Right lobe of liver (tissue), 6 donors: ENCODE data around the gene RAB43. TPM values are rescaled to one million over a fixed set of nuclear protein-coding genes. Genes with fewer than 3 reads are reported as not detected.

Experiments
- ATAC-seq, 4 donors: fragments of 200-7000 bp; cut with Tn5 transposase; one replicate each; pipeline ENCODE4 v1.9.1; 2020; ENCODE audit warnings: mild to moderate bottlenecking in 4 of 4, moderate library complexity in 4 of 4
- DNase-seq, 3 donors: peaks; one replicate each; pipeline ENCODE4 v3.0.0-alpha.2; 2020
- H3K27ac ChIP-seq, 3 donors: fragments of 200-600 bp; one replicate each; pipeline ENCODE4 v1.8.0; 2022
- H3K27me3 ChIP-seq, 2 donors: fragments of 200-600 bp; one replicate each; pipeline ENCODE4 v1.8.0; 2022
- H3K36me3 ChIP-seq, 4 donors: fragments of 200-600 bp; sonication (generic) in 1 of 4; one replicate each; pipeline versions ENCODE4 v1.5.1 to v1.8.0; 2017 to 2022; ENCODE audit warnings: control low read depth in 1 of 4
- H3K4me1 ChIP-seq, 4 donors: fragments of 200-600 bp; sonication (generic) in 1 of 4; one replicate each; pipeline versions ENCODE4 v1.5.1 to v1.8.0; 2017 to 2022; ENCODE audit warnings: control low read depth in 1 of 4
- H3K4me3 ChIP-seq, 3 donors: fragments of 200-600 bp; one replicate each; pipeline ENCODE4 v1.8.0; 2022
- H3K9me3 ChIP-seq, 4 donors: fragments of 200-600 bp; sonication (generic) in 1 of 4; one replicate each; pipeline versions ENCODE4 v1.5.1 to v1.8.0; 2017 to 2022; ENCODE audit warnings: control low read depth in 1 of 4
- POLR2A ChIP-seq: fragments of 450-650 bp; IDR thresholded peaks from one replicate; pipeline ENCODE4 v1.6.1; 2017; ENCODE audit warnings: antibody characterized with exemption, mild to moderate bottlenecking
- WGBS: methylation state at CpG from one replicate; pipeline ENCODE4 v1.1.6; 2018; ENCODE audit warnings: low coverage, low lambda C conversion rate; ENCODE audit not compliant: insufficient coverage; ENCODE audit errors: missing lambda C conversion rate; 5-methylcytosine and 5-hydroxymethylcytosine counted together
- intact Hi-C, 2 donors: fragments of 100-400 bp; cut with DNase I; formaldehyde crosslinking; loops; one replicate each; pipeline versions ENCODE4 v1.11.2 to v1.14.1; 2022
- total RNA-seq, 6 experiments: library from RNA; depleted of rRNA in 2 of 6; stranded (reverse); fragments of >200 nt in 2 of 6; fragmentation: NEBNext Ultra II Directional in 3 of 6; extraction: Animal tissue kit (Norgen Biotek cat#: 25700) in 3 of 6; gene quantifications; one replicate each; pipeline versions ENCODE4 v1.1.0 to v1.2.4, GENCODE V29; 2016 to 2023
- TF ChIP-seq, protein P1 (sequence below), 4 donors: fragments of 200-600 bp in 3 of 4; fragments of 450-650 bp in 1 of 4; IDR thresholded peaks; one replicate each; pipeline versions ENCODE4 v1.5.1 to v1.8.0; 2016 to 2022; ENCODE audit warnings: antibody characterized with exemption in 4 of 4, mild to moderate bottlenecking in 2 of 4
- donor health status: DM: no; HTN: yes; CAD: no.
- donor health status: DM: no; HTN: no; CAD: no.
- donor health status: DM: no; HTN: no; CAD: no.
- donor health status: DM: no; HTN: yes; CAD: no.
- donor health status: DM: no; HTN: yes; CAD: no.

Gene RAB43
- total RNA-seq, 6 experiments from 2014 or later, result 21.8 to 67.2 (median 38.5) TPM

DNA sequence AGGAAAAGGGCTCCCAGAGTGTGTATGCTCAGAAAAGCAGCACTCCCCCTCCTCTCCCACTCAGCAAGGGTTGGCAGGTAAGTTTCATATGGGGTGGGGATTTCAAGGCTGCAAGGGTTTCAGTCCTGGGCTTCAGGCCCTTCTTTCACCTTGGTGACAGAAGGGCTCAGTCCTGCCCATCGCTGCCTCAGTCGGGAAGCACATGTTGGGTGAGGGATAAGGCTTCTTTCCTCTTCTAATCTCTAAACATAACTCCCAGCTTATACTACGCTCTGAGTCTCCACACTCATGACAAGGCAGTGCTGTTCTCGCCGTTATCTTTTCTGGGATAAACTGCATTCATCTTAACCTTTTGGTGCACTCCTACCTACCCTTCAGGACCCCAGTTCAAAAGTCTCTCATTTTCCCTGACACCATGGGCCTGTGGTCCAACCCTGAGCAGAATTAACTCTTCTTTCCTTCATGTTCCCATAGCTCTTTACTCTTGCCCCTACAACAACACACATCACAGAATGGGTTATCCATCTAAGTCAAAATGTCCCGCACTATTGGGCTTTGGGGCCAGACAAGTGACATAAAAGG is 17.0 kb downstream of the RAB43 start:
- ATAC-seq (no peak), DNase-seq (no peak)
- TF ChIP-seq, protein P1, sequence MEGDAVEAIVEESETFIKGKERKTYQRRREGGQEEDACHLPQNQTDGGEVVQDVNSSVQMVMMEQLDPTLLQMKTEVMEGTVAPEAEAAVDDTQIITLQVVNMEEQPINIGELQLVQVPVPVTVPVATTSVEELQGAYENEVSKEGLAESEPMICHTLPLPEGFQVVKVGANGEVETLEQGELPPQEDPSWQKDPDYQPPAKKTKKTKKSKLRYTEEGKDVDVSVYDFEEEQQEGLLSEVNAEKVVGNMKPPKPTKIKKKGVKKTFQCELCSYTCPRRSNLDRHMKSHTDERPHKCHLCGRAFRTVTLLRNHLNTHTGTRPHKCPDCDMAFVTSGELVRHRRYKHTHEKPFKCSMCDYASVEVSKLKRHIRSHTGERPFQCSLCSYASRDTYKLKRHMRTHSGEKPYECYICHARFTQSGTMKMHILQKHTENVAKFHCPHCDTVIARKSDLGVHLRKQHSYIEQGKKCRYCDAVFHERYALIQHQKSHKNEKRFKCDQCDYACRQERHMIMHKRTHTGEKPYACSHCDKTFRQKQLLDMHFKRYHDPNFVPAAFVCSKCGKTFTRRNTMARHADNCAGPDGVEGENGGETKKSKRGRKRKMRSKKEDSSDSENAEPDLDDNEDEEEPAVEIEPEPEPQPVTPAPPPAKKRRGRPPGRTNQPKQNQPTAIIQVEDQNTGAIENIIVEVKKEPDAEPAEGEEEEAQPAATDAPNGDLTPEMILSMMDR (IDR thresholded peaks at IDR 0.05), result no peak
- TF ChIP-seq POLR2A, result no peak
- Histone ChIP-seq H3K36me3 (peaks cover 7 to 15% (median 8%) of the 10 kb centered on the region in 4 donors), H3K4me1 (peaks cover 0 to 44% (median 11%) of the 10 kb centered on the region in 4 donors), H3K4me3 (no peak overlapping the region), H3K9me3 (no peaks in the 10 kb centered on the region), H3K27ac (no peak overlapping the region), H3K27me3 (no peaks in the 10 kb centered on the region)
- WGBS, result 87% methylated on average over 5 of the region's 6 CpGs
- intact Hi-C loops, result no loop called here

DNA sequence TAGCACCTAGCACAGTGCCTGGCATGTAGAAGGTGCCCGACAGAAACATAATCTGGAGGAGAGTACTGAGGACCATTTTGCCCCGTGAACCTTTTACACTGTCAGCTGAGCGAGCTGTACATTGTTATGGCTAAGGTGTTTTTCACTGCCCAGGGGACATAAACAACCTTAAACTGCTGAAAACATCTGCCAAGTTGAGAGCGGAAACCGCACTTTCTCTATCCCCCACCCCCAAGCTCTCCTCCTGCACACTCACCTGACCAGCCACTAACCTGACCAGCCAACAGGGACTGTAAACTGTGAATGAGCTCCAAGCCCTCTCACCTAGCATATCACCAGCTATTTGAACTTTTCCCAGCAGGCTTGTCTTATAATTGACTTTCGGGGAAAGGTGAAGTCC is 17.6 kb downstream of the RAB43 start:
- ATAC-seq, result no peak
- Histone ChIP-seq H3K4me3 (no peak overlapping the region), H3K9me3 (no peaks in the 10 kb centered on the region), H3K27me3 (no peaks in the 10 kb centered on the region), H3K36me3 (peaks cover 4 to 13% (median 8%) of the 10 kb centered on the region in 4 donors), H3K4me1 (peaks cover 0 to 44% (median 11%) of the 10 kb centered on the region in 4 donors), H3K27ac (no peak overlapping the region)
- DNase-seq, result no peak
- intact Hi-C loops, result no loop called here
- 96% methylated on average over 2 of the region's 6 CpGs for WGBS
- TF ChIP-seq POLR2A, result no peak
- TF ChIP-seq, protein P1 (IDR thresholded peaks at IDR 0.05), result no peak

DNA sequence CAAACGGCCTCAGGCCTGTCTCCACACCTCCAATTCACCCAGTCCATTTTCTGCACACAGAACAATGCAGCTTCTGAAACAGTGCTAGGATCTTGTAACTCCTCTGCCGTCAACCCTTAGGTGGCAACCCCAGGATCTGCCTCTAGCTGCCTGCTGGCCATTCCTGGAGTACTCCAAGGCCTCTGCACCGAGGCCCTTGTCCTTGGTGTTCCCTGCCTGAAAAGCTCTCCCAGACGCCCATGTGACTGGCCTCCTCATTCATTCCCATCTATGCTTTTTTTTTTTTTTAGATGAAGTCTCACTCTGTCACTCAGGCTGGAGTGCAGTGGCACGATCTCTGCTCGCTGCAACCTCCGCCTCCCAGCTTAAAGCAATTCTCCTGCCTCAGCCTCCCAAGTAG is 18.3 kb downstream of the RAB43 start:
- no peak overlapping the region for H3K27ac ChIP-seq
- no peaks in the 10 kb centered on the region for H3K27me3 ChIP-seq
- peaks cover 0 to 40% (median 8%) of the 10 kb centered on the region in 4 donors for H3K4me1 ChIP-seq
- H3K9me3 ChIP-seq, result no peaks in the 10 kb centered on the region
- 82% methylated on average over 7 of the region's 7 CpGs for WGBS
- TF ChIP-seq, protein P1 (IDR thresholded peaks at IDR 0.05), result no peak
- no peak for TF ChIP-seq POLR2A
- intact Hi-C loops, result no loop called here
- no peak overlapping the region for H3K4me3 ChIP-seq
- ATAC-seq, result no peak
- peaks cover 0 to 11% (median 5%) of the 10 kb centered on the region in 4 donors for H3K36me3 ChIP-seq
- DNase-seq, result no peak

DNA sequence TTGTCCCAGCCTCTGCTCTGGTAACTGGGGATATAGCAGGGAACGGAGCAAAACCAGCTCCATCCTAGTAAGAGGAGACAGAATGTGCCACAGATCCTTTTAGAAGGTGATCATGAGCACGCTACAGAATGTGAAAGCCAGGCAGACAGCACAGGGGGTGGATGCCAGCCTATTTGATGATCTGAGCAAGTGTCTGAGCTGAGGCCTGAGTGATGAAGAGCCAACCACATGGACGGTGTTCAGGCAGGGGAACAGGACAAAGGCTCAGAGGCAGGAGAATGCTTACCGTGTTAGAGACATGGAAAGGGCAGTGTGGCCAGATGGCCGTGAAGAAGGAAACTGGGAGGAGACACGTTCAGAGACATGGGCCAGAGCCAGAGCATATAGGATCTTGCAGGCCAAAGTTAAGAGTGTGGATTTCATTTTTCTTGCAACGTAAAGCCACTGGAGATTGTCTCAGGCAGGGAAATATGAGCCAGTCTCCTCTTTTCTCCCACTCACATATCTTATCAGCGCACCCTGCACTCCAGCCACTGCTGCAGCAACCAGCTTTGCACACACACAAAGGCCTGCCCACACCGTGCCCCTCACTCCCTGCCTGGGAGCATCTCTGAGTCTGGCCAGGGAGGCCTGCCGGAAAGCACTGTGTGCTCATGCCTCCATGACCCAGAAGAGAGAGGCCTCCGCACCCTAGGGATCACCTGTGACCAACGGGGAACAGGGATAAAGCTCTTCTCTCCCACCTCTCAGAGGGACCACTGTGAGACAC is 20.1 kb downstream of the RAB43 start:
- ATAC-seq (no peak), DNase-seq (no peak)
- Histone ChIP-seq H3K4me3 (no peak overlapping the region), H3K36me3 (peaks cover 0 to 6% (median 2%) of the 10 kb centered on the region in 4 donors), H3K27me3 (no peaks in the 10 kb centered on the region), H3K27ac (no peak overlapping the region), H3K9me3 (no peaks in the 10 kb centered on the region), H3K4me1 (peaks cover 0 to 23% (median 0%) of the 10 kb centered on the region in 4 donors)
- 74% methylated on average over 6 of the region's 12 CpGs for WGBS
- intact Hi-C loops, result no loop called here
- no peak for TF ChIP-seq POLR2A
- TF ChIP-seq, protein P1 (IDR thresholded peaks at IDR 0.05), result no peak
